Right atrium auricular region (tissue), 2 donors: ENCODE measurements around the gene LYVE1. TPM values are rescaled to one million over a fixed set of nuclear protein-coding genes. Genes with fewer than 3 reads are reported as not detected.

Source experiments
- DNase-seq: peaks from one replicate; pipeline ENCODE4 v3.0.0-alpha.2; 2019; ENCODE audit warnings: low spot score
- H3K27ac ChIP-seq, 2 donors: fragments of 200-600 bp; sonication (generic); 1 replicate in 1 of 2; 2 replicates in 1 of 2; pipeline ENCODE4 v1.5.1; 2016 to 2019
- H3K27me3 ChIP-seq, 2 donors: fragments of 200-600 bp; sonication (generic); one replicate each; pipeline versions ENCODE4 v1.5.1 to v1.6.0; 2017 to 2019
- H3K36me3 ChIP-seq: fragments of 200-600 bp; sonication (generic); one replicate; pipeline ENCODE4 v1.5.1; 2016
- H3K4me1 ChIP-seq, 2 donors: fragments of 200-600 bp; sonication (generic); one replicate each; pipeline versions ENCODE4 v1.5.1 to v1.6.0; 2017 to 2019
- H3K4me3 ChIP-seq, 2 donors: fragments of 200-600 bp; sonication (generic); 1 replicate in 1 of 2; 2 replicates in 1 of 2; pipeline ENCODE4 v1.5.1; 2017 to 2019; ENCODE audit warnings: mild to moderate bottlenecking in 1 of 2, moderate library complexity in 1 of 2
- H3K9me3 ChIP-seq, 2 donors: fragments of 200-600 bp; sonication (generic); one replicate each; pipeline ENCODE4 v1.5.1; 2019
- total RNA-seq, 2 donors: library from RNA; depleted of rRNA; stranded (reverse); fragments of >200 nt; gene quantifications; one replicate each; pipeline ENCODE4 v1.1.0, GENCODE V29; 2016
- TF ChIP-seq, protein P1 (sequence below), 2 donors: fragments of 200-600 bp; sonication (generic); IDR thresholded peaks; one replicate each; pipeline ENCODE4 v1.5.1; 2019; ENCODE audit warnings: antibody characterized with exemption in 2 of 2

The LYVE1 gene
- total RNA-seq, 2 donors from 2014 or later: 15.9 to 45.0 TPM

DNA sequence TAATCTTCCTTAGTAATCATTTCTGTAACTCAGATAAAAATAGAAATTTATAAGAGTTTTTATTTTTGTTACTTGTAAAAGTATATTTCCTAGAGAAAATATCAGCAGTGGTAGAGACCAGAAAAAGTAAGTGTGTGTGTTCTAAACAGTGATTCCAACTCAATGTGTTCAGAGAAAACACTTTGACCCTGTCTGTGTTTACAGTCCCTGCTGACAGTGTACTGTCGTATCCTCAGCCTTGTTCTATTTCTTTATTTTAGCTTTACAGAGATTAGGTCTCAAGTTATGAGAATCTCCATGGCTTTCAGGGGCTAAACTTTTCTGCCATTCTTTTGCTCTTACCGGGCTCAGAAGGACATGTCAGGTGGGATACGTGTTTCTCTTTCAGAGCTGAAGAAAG, 10.2 kb downstream of the LYVE1 start:
- Histone ChIP-seq H3K4me1 (no peaks in the 10 kb centered on the region), H3K36me3 (no peaks in the 10 kb centered on the region), H3K4me3 (no peak overlapping the region), H3K9me3 (no peaks in the 10 kb centered on the region), H3K27me3 (no peaks in the 10 kb centered on the region), H3K27ac (no peak overlapping the region)
- DNase-seq: no peak
- TF ChIP-seq, protein P1, sequence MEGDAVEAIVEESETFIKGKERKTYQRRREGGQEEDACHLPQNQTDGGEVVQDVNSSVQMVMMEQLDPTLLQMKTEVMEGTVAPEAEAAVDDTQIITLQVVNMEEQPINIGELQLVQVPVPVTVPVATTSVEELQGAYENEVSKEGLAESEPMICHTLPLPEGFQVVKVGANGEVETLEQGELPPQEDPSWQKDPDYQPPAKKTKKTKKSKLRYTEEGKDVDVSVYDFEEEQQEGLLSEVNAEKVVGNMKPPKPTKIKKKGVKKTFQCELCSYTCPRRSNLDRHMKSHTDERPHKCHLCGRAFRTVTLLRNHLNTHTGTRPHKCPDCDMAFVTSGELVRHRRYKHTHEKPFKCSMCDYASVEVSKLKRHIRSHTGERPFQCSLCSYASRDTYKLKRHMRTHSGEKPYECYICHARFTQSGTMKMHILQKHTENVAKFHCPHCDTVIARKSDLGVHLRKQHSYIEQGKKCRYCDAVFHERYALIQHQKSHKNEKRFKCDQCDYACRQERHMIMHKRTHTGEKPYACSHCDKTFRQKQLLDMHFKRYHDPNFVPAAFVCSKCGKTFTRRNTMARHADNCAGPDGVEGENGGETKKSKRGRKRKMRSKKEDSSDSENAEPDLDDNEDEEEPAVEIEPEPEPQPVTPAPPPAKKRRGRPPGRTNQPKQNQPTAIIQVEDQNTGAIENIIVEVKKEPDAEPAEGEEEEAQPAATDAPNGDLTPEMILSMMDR (IDR thresholded peaks at IDR 0.05): no peak

- Histone ChIP-seq H3K27ac (no peak overlapping the region), H3K4me3 (no peak overlapping the region), H3K27me3 (no peaks in the 10 kb centered on the region), H3K36me3 (no peaks in the 10 kb centered on the region), H3K9me3 (no peaks in the 10 kb centered on the region), H3K4me1 (no peaks in the 10 kb centered on the region)
- DNase-seq: no peak
- TF ChIP-seq, protein P1 (IDR thresholded peaks at IDR 0.05): no peak
These were observed 11.9 kb downstream of the LYVE1 start for GRCh38 chr11:10556590-10556989.

DNA sequence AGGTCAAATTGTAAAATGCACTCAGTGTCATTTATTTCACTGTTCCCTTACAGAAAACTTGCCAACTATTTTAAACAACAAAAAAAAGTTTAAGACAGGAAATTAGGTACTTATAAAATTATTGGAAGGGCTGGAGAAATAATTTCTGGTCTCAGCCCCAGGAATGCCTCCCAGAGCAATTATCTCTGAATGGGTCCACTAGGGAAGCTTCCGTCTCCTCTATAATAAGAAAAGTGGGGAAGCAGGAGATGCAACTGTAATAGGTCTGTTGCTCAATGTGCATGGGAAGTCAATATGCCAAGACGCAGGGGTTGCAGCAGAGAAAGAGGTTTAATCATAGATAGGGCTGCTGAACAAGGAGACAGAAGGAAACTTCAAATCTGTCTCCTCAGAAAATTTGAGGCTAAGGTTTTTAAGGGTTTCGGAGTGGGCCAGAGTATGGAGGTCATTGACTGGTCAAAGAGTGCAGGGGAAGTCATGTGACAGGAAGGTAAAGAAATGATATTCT, 16.6 kb downstream of the LYVE1 start:
- Histone ChIP-seq H3K4me1 (no peaks in the 10 kb centered on the region), H3K9me3 (no peaks in the 10 kb centered on the region), H3K4me3 (no peak overlapping the region), H3K27ac (no peak overlapping the region), H3K36me3 (no peaks in the 10 kb centered on the region), H3K27me3 (no peaks in the 10 kb centered on the region)
- no peak for DNase-seq
- TF ChIP-seq, protein P1 (IDR thresholded peaks at IDR 0.05): no peak

DNA sequence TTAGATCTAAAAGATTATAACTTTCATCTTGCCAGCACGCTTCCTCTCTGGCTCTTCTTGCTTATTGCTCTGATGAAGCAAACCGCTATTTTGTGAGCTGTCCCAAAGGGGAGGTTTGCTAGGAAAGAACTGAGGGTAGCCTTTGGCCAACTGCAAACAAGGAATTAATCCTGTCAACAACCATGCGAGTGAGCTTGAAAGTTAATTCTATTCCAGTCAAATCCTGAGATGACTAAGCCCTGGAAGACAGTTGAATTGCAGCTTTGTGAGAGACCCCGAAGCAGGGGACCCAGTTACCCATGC, 17.2 kb downstream of the LYVE1 start:
- Histone ChIP-seq H3K9me3 (no peaks in the 10 kb centered on the region), H3K27ac (no peak overlapping the region), H3K4me3 (no peak overlapping the region), H3K27me3 (no peaks in the 10 kb centered on the region), H3K4me1 (no peaks in the 10 kb centered on the region), H3K36me3 (no peaks in the 10 kb centered on the region)
- no peak for DNase-seq
- TF ChIP-seq, protein P1 (IDR thresholded peaks at IDR 0.05): no peak

DNA sequence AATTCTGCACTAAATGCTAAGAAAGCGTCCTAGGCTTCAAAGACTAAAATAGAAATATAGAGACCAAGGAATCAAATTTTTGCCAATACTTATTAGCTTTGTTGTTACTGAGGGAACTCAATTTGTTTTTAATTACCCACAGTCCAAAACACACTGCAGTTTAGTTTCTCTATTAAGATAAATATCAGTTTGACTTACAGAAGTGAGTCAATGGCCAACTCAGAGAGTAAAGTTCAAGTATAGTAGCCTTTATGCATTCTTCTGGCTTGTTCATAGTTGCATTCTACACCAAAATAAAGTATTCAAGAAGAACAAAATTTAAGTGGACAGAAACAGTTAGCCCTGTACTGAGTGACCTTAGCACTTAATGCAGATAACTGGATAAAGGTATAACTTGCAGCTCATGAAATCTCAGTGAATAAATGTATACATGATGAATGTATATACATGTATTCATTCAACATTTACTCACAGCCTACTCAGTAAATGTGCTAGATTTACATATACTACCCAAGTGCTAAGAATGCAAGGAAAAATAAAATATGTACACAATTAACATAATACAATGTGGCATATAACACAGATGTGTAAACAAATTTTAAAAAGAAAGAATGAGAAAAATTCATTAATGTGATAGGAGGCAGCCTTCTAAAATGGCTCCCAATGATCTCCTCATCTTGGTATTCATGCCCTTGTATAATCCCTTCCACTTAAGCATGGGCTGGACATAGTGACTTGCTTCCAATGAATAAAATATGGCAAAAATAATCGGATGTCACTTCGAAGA, 17.8 kb downstream of the LYVE1 start:
- Histone ChIP-seq H3K36me3 (no peaks in the 10 kb centered on the region), H3K9me3 (no peaks in the 10 kb centered on the region), H3K4me3 (no peak overlapping the region), H3K4me1 (no peaks in the 10 kb centered on the region), H3K27ac (no peak overlapping the region), H3K27me3 (no peaks in the 10 kb centered on the region)
- TF ChIP-seq, protein P1 (IDR thresholded peaks at IDR 0.05): no peak
- no peak for DNase-seq
